Iris pigment epithelial cell (primary cell): ENCODE results near the gene NEK5.
A peak's percentile ranks its signal among the peaks of the same experiment; 100 is the strongest.
"Not testable (repeated sequence)": the region's sequence is repeated elsewhere in the genome, so short reads cannot be mapped to it uniquely, and the experiment has no call there.

Experiments used
- DNase-seq: peaks from one replicate; pipeline ENCODE4 v3.0.0-alpha.2; 2011; ENCODE audit warnings: low read depth

NEK5 gene

GRCh38 chr13:52128714-52129700 lies at the start of gene NEK5:
Gene NEK5, minus strand, starts transcription at chr13:52129073. Its CDS starts 1,591 bp downstream, at chr13:52127482.
- DNase-seq = peak; percentile 60

- DNase-seq = no peak
Observed at GRCh38 chr13:52177276-52177675, 48.4 kb upstream of the NEK5 start.

GRCh38 chr13:52173970-52174369 lies 45.1 kb upstream of the NEK5 start:
- DNase-seq = not testable (repeated sequence)

- DNase-seq = no peak
Observed at GRCh38 chr13:52173373-52173772, 44.5 kb upstream of the NEK5 start.

- not testable (repeated sequence) for DNase-seq
Observed at GRCh38 chr13:52171686-52172085, 42.8 kb upstream of the NEK5 start.

GRCh38 chr13:52170828-52171391 lies 42.0 kb upstream of the NEK5 start:
- not testable (repeated sequence) for DNase-seq

- DNase-seq = no peak
Observed at GRCh38 chr13:52169839-52170238, 41.0 kb upstream of the NEK5 start.

- no peak for DNase-seq
Observed at GRCh38 chr13:52165411-52165810, 36.5 kb upstream of the NEK5 start.

- no peak for DNase-seq
Observed at GRCh38 chr13:52164989-52165388, 36.1 kb upstream of the NEK5 start.

GRCh38 chr13:52163878-52164277 lies 35.0 kb upstream of the NEK5 start:
- DNase-seq = not testable (repeated sequence)

- DNase-seq = peak; percentile 59
Observed at GRCh38 chr13:52162279-52163101, 33.6 kb upstream of the NEK5 start.

GRCh38 chr13:52161181-52161646 lies 32.3 kb upstream of the NEK5 start:
- DNase-seq = no peak

GRCh38 chr13:52160506-52160905 lies 31.6 kb upstream of the NEK5 start:
- DNase-seq = no peak

GRCh38 chr13:52160053-52160452 lies 31.2 kb upstream of the NEK5 start:
- no peak for DNase-seq

- DNase-seq = peak; percentile 68
Observed at GRCh38 chr13:52159159-52159982, 30.5 kb upstream of the NEK5 start, which contains the start of gene NEK3. Gene NEK3, minus strand, starts transcription at chr13:52159597. Its CDS starts 3,406 bp downstream, at chr13:52156191.

GRCh38 chr13:52158629-52159158 lies 29.8 kb upstream of the NEK5 start:
- peak; percentile 46 for DNase-seq

- DNase-seq = peak; percentile 42
Observed at GRCh38 chr13:52156724-52157261, 27.9 kb upstream of the NEK5 start.

- DNase-seq = no peak
Observed at GRCh38 chr13:52155177-52155576, 26.3 kb upstream of the NEK5 start.

GRCh38 chr13:52147225-52147624 lies 18.4 kb upstream of the NEK5 start:
- DNase-seq = no peak

- no peak for DNase-seq
Observed at GRCh38 chr13:52141299-52141698, 12.4 kb upstream of the NEK5 start.

- DNase-seq = no peak
Observed at GRCh38 chr13:52137489-52137888, 8.6 kb upstream of the NEK5 start.
